B cell (primary cell): Measurements from ENCODE around the gene MTERF1. TPM values are rescaled to one million over a fixed set of nuclear protein-coding genes. Genes with fewer than 3 reads are reported as not detected.

ENCODE experiments used
- ATAC-seq: fragments of 200-7000 bp; cut with Tn5 transposase; one replicate; pipeline ENCODE4 v1.10.0; 2021; ENCODE audit warnings: low read depth, mild to moderate bottlenecking, moderate number of reproducible peaks, moderate library complexity
- CTCF ChIA-PET: fragments of 350-600 bp; sonication (Branson Sonifier 250); formaldehyde crosslinking; loops from one replicate; lab custom pipeline; 2021; ENCODE audit warnings: antibody characterized with exemption, inconsistent platforms; lab: Charles Lee
- POLR2A ChIA-PET: fragments of 350-600 bp; sonication (Branson Sonifier 250); formaldehyde crosslinking; loops from one replicate; lab custom pipeline; 2021; ENCODE audit warnings: antibody characterized with exemption; lab: Charles Lee
- DNase-seq: peaks from one replicate; pipeline ENCODE4 v3.0.0; 2013
- H2AFZ ChIP-seq: 2 replicates; pipeline ENCODE4 v1.6.1; 2012; ENCODE audit warnings: mild to moderate bottlenecking, low read depth, low read length; ENCODE audit not compliant: insufficient read depth, poor library complexity, severe bottlenecking
- H3K27ac ChIP-seq, 2 donors: 1 replicate in 1 of 2; 2 replicates in 1 of 2; pipeline ENCODE4 v1.5.1; 2012 to 2013; ENCODE audit warnings: low read length in 2 of 2, mild to moderate bottlenecking in 2 of 2, moderate library complexity in 1 of 2
- H3K27me3 ChIP-seq, 4 experiments: fragments of 200-600 bp in 1 of 4; sonication (generic) in 1 of 4; replicated peaks in 1 of 4; 1 replicate in 2 of 4; 2 replicates in 2 of 4; pipeline versions ENCODE4 v1.6.1 to v1.7.0; 2013 to 2016; ENCODE audit warnings: low read length in 3 of 4, mild to moderate bottlenecking in 2 of 4, mixed read lengths in 1 of 4, moderate library complexity in 1 of 4; ENCODE audit not compliant: insufficient read depth in 4 of 4, control insufficient read depth in 3 of 4; ENCODE audit errors: control extremely low read depth in 1 of 4
- H3K36me3 ChIP-seq, 2 experiments: replicated peaks in 1 of 2; 1 replicate in 1 of 2; 2 replicates in 1 of 2; pipeline versions ENCODE4 v1.6.1 to v1.7.1; 2013; ENCODE audit warnings: low read length in 1 of 2; ENCODE audit not compliant: insufficient read depth in 2 of 2, control insufficient read depth in 1 of 2; ENCODE audit errors: control extremely low read depth in 1 of 2, extremely low read depth in 1 of 2
- H3K4me1 ChIP-seq, 2 donors: fragments of 200-600 bp in 1 of 2; sonication (generic) in 1 of 2; 1 replicate in 1 of 2; 2 replicates in 1 of 2; pipeline versions ENCODE4 v1.5.1 to v1.6.1; 2013 to 2017; ENCODE audit warnings: low read length in 2 of 2; ENCODE audit not compliant: control insufficient read depth in 2 of 2, insufficient read depth in 2 of 2
- H3K4me2 ChIP-seq: replicated peaks from 2 replicates; pipeline ENCODE3; 2012; ENCODE audit warnings: mild to moderate bottlenecking, low read depth, low read length; ENCODE audit not compliant: poor library complexity, severe bottlenecking
- H3K4me3 ChIP-seq, 5 experiments: fragments of 200-600 bp in 1 of 5; sonication (generic) in 1 of 5; 1 replicate in 3 of 5; 2 replicates in 2 of 5; pipeline versions ENCODE4 v1.5.1 to v1.7.0; 2011 to 2016; ENCODE audit warnings: low read length in 4 of 5, mild to moderate bottlenecking in 4 of 5, low read depth in 2 of 5, control low read depth in 1 of 5, moderate library complexity in 1 of 5; ENCODE audit not compliant: insufficient read depth in 1 of 5; ENCODE audit errors: control extremely low read depth in 1 of 5, extremely low read depth in 1 of 5
- H3K79me2 ChIP-seq: fragments of 200-600 bp; sonication (generic); one replicate; pipeline ENCODE4 v1.6.0; 2016; ENCODE audit warnings: low read length; ENCODE audit not compliant: control insufficient read depth, insufficient read depth
- H3K9ac ChIP-seq: fragments of 200-600 bp; sonication (generic); 2 replicates; pipeline ENCODE4 v1.6.1; 2017; ENCODE audit warnings: mild to moderate bottlenecking, low read length, moderate library complexity
- H3K9me3 ChIP-seq, 3 donors: one replicate each; pipeline versions ENCODE4 v1.6.1 to v1.7.1; 2013; ENCODE audit warnings: low read length in 2 of 3; ENCODE audit not compliant: control insufficient read depth in 2 of 3, insufficient read depth in 1 of 3; ENCODE audit errors: control extremely low read depth in 1 of 3
- H4K20me1 ChIP-seq: 2 replicates; pipeline ENCODE4 v1.6.0; 2012; ENCODE audit warnings: mild to moderate bottlenecking, low read length; ENCODE audit not compliant: insufficient read depth, control insufficient read depth, poor library complexity, severe bottlenecking
- H3K27ac Mint-ChIP-seq: one replicate; pipeline ENCODE4 v1.8.0; 2021; ENCODE audit warnings: mixed read lengths
- H3K27me3 Mint-ChIP-seq: one replicate; pipeline ENCODE4 v1.8.0; 2021; ENCODE audit warnings: mixed read lengths
- H3K4me1 Mint-ChIP-seq: one replicate; pipeline ENCODE4 v1.8.0; 2021; ENCODE audit warnings: mixed read lengths
- H3K4me3 Mint-ChIP-seq: one replicate; pipeline ENCODE4 v1.8.0; 2021; ENCODE audit warnings: mixed read lengths
- H3K9me3 Mint-ChIP-seq: one replicate; pipeline ENCODE4 v1.8.0; 2022; ENCODE audit warnings: mixed read lengths; ENCODE audit not compliant: insufficient read depth
- CTCF ChIP-seq: fragments of 200-600 bp; IDR thresholded peaks from one replicate; pipeline ENCODE4 v1.8.0; 2022; ENCODE audit warnings: antibody characterized with exemption, mild to moderate bottlenecking
- EZH2 ChIP-seq: IDR thresholded peaks from 2 replicates; pipeline ENCODE4 v1.6.1; 2012; ENCODE audit warnings: borderline replicate concordance, low read depth, mild to moderate bottlenecking, moderate library complexity, low read length; ENCODE audit not compliant: insufficient read depth, poor library complexity, severe bottlenecking
- WGBS: methylation state at CpG from one replicate; pipeline ENCODE4 v1.1.5; 2013; ENCODE audit warnings: missing lambda C conversion rate; ENCODE audit not compliant: insufficient coverage; 5-methylcytosine and 5-hydroxymethylcytosine counted together
- intact Hi-C: fragments of 100-400 bp; cut with micrococcal nuclease; formaldehyde crosslinking; loops from one replicate; pipeline ENCODE4 v1.10.0; 2022
- polyA plus RNA-seq: library from polyadenylated mRNA; depleted of rRNA; stranded (reverse); fragments of >200 nt; gene quantifications from 2 replicates; pipeline ENCODE4 v1.2.3, GENCODE V29; 2012
- total RNA-seq, 2 donors: library from RNA; stranded (reverse); fragments of 120-200 nt in 1 of 2; gene quantifications; 1 replicate in 1 of 2; 2 replicates in 1 of 2; pipeline versions ENCODE4 v1.2.3 to v1.2.4, GENCODE V29; 2013 to 2022

Gene MTERF1
- total and polyA plus RNA-seq, 2 donors (not counting 1 experiment from before 2014, with no cell fraction given) = 5.4 to 34.4 TPM

- H3K4me3 ChIP-seq = no peak overlapping the region
- DNase-seq = no peak
- Mint-ChIP-seq H3K4me1 (no peaks in the 10 kb centered on the region), H3K4me3 (no peak overlapping the region), H3K27ac (no peak overlapping the region), H3K27me3 (peaks cover 36% of the 10 kb centered on the region), H3K9me3 (no peaks in the 10 kb centered on the region)
- CTCF ChIA-PET = interaction anchor here (0.6 kb wide), 1 partner anchor 1496 kb away, joined by 3 read pairs; no protein-coding TSS in a partner anchor
- no peaks in the 10 kb centered on the region for H4K20me1 ChIP-seq
- no peak for ATAC-seq
- H3K4me1 ChIP-seq = no peaks in the 10 kb centered on the region
- no peaks in the 10 kb centered on the region for H3K9me3 ChIP-seq
- H3K27ac ChIP-seq = no peak overlapping the region
- no peak overlapping the region for H3K9ac ChIP-seq
- WGBS = no CpG with 5 or more reads among the region's 4 CpGs
- H3K79me2 ChIP-seq = no peaks in the 10 kb centered on the region
- POLR2A ChIA-PET = no interaction called here
- intact Hi-C loops = no loop called here
- H3K27me3 ChIP-seq = peaks cover 0 to 4% (median 0%) of the 10 kb centered on the region in 4 experiments
- H3K4me2 ChIP-seq = no peak overlapping the region
- no peak overlapping the region for H2AFZ ChIP-seq
- TF ChIP-seq CTCF = no peak
- no peak for TF ChIP-seq EZH2
- no peaks in the 10 kb centered on the region for H3K36me3 ChIP-seq
These were observed 42.4 kb upstream of the MTERF1 start for GRCh38 chr7:91922857-91923256.

GRCh38 chr7:91918356-91918755 lies 37.9 kb upstream of the MTERF1 start:
- no peak overlapping the region for H3K27ac ChIP-seq
- no peak for TF ChIP-seq CTCF
- no peak for TF ChIP-seq EZH2
- ChIA-PET CTCF (interaction anchor here (0.8 kb wide), 1 partner anchor 22 kb away, joined by 3 read pairs; no protein-coding TSS in a partner anchor), POLR2A (no interaction called here)
- Mint-ChIP-seq H3K4me3 (no peak overlapping the region), H3K27me3 (peaks cover 16% of the 10 kb centered on the region), H3K27ac (no peak overlapping the region), H3K4me1 (no peaks in the 10 kb centered on the region), H3K9me3 (no peaks in the 10 kb centered on the region)
- H2AFZ ChIP-seq = no peak overlapping the region
- H3K27me3 ChIP-seq = peaks cover 0 to 4% (median 0%) of the 10 kb centered on the region in 4 experiments
- ATAC-seq (no peak), DNase-seq (no peak)
- H3K9me3 ChIP-seq = peaks cover 0 to 1% (median 0%) of the 10 kb centered on the region in 3 donors
- no CpG with 5 or more reads among the region's 1 CpG for WGBS
- H3K4me1 ChIP-seq = no peaks in the 10 kb centered on the region
- no peaks in the 10 kb centered on the region for H3K36me3 ChIP-seq
- intact Hi-C loops = no loop called here
- no peaks in the 10 kb centered on the region for H3K79me2 ChIP-seq
- H3K4me2 ChIP-seq = no peak overlapping the region
- no peak overlapping the region for H3K9ac ChIP-seq
- no peak overlapping the region for H3K4me3 ChIP-seq
- no peaks in the 10 kb centered on the region for H4K20me1 ChIP-seq
